GM10266 (cell line): Measurements from ENCODE around the gene LATS2.
"Not testable (repeated sequence)": the region's sequence is repeated elsewhere in the genome, so short reads cannot be mapped to it uniquely, and the experiment has no call there.

Source experiments
- DNase-seq: peaks from one replicate; pipeline ENCODE4 v3.0.0; 2012; ENCODE audit errors: extremely low spot score
- CTCF ChIP-seq: IDR thresholded peaks from 2 replicates; pipeline ENCODE4 v1.5.1; 2012; ENCODE audit warnings: mild to moderate bottlenecking, low read depth; ENCODE audit not compliant: control insufficient read depth, insufficient read depth; ENCODE audit errors: missing control alignments

Gene LATS2

GRCh38 chr13:20960663-20961309 lies 100.6 kb downstream of the LATS2 start:
- TF ChIP-seq CTCF = no peak
- no peak for DNase-seq

DNA sequence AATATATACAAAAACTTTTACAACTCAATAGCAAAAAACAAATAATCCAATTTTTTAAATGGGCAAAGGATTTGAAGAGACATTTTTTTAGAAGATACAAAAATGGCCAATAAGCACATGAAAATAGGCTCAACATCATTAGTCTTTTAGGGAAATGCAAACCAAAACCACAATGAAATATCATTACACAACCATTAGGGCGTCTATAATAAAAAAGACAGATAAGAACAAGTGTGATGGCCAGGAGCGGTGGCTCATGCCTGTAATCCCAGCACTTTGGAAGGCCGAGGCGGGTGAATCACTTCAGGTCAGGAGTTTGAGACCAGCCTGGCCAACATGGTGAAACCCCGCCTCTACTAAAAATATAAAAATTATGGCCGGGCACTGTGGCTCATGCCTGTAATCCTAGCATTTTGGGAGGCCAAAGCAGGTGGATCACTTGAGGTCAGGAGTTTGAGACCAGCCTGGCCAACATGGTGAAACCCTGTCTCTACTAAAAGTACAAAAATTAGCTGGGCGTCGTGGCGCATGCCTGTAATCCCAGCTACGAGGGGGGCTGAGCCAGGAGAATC lies 104.3 kb downstream of the LATS2 start:
- DNase-seq = not testable (repeated sequence)

GRCh38 chr13:20955496-20955895 lies 105.9 kb downstream of the LATS2 start:
- TF ChIP-seq CTCF = no peak
- DNase-seq = no peak

DNA sequence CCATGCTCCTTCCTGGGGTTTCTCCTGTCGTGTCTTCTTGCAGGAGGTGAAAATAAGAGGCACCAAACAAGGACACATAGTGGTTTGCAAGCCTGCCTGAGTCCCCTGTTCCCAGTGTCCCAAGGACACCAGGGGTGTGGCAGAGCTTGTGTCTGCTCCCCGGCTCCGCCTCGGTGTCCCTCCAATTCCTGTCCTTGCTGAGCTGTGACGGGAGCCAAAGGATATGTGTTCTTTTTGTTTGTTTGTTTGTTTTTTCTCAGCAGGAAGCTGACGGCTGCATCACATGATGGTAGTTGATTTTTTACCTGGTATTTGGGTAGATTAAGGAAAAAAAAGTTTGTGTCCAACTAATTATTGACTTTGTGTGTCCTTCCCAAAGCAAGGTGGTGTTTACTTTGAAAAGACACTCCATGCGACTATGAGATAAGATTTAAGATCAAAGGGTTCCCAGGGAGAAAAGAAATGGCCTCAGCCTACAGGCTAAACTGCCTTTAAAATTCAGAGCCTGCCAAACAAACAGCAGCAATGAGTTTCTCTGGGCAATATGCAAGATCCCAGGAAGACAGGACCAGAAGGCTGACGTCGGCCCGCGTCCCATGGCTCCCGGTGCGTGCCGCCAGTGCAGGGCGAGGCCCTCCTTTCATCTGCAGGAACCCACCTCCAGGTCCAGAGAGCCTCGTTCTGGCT lies 108.0 kb downstream of the LATS2 start:
- TF ChIP-seq CTCF = no peak
- DNase-seq = no peak

DNA sequence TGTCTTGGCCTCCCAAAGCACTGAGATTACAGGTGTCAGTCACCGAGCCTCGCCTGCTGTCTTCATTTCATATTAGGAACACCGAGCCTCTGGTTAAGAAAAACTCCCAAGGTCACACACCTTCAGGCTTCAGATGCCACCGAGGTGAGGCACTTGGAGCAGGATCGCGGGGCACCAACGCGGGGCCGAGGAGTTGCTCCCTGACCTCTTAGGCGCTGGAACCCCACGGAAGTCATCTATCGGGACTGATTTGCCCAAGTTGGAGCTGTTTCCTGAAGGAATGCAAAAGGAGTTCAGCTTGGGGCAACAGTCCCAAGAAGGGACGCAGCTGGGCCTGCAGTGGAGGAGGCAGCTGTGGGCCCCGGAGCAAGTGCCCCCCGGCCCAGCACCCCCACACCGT lies 108.5 kb downstream of the LATS2 start:
- TF ChIP-seq CTCF = no peak
- no peak for DNase-seq

- not testable (repeated sequence) for DNase-seq
Measured at GRCh38 chr13:20948001-20948400, 113.4 kb downstream of the LATS2 start.

GRCh38 chr13:20945952-20946383 lies 115.4 kb downstream of the LATS2 start:
- no peak for DNase-seq
- no peak for TF ChIP-seq CTCF

DNA sequence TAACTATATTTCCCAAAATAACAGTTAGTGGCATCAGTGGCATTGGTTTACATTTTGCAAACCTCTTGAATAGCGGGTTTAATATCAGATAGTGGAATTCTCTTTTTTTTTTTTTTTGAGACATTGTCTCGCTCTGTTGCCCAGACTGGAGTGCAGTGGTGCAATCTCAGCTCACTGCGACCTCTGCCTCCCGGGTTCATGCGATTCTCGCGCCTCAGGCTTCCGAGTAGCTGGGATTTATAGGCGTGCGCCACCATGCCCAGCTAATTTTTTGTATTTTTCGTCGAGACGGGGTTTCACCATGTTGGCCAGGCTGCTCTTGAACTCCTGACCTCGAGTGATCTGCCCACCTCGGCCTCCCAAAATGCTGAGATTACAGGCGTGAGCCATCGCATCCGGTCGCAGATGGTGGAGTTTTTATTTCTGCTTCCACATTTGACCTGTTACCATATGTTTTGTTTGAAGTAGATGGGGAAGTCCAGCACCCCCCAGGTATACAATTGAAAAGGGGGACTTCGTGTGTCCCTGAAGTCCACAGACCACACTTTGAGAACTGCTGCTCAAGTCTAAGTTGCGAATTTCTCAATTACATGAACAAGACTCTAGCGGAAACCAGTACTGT lies 118.3 kb downstream of the LATS2 start:
- no peak for TF ChIP-seq CTCF
- no peak for DNase-seq

DNA sequence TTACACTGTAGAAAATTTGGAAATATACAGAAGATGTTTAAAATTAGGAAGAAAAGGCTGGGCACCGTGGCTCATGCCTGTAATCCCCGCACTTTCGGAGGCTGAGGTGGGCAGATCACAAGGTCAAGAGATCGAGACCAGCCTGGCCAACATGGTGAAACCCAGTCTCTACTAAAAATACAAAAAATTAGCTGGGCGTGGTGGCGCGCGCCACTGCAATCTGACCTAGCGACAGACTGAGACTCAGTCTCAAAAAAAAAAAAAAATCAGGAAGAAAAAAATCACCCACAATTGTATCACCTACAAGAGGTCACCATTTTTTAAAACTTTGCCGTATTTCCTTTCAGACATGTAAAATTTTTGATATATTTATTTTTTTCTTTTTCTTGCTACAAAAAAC lies 120.9 kb downstream of the LATS2 start:
- DNase-seq = not testable (repeated sequence)
